Germinal center (tissue), 1 donor: ENCODE measurements around the gene PDE4B.

ENCODE experiments used
- DNase-seq: peaks from one replicate; pipeline ENCODE4 v3.0.0; 2012; ENCODE audit warnings: mixed read lengths, low spot score

The PDE4B gene

GRCh38 chr1:65882076-65882475, 89.4 kb downstream of the PDE4B start:
- DNase-seq, result no peak

GRCh38 chr1:65889441-65889840, 96.7 kb downstream of the PDE4B start:
- DNase-seq, result no peak

- DNase-seq, result no peak
Measured at GRCh38 chr1:65890201-65890843, 97.6 kb downstream of the PDE4B start.

GRCh38 chr1:65894738-65895605, 102.3 kb downstream of the PDE4B start:
- no peak for DNase-seq

- no peak for DNase-seq
Measured at GRCh38 chr1:65896721-65897120, 104.0 kb downstream of the PDE4B start.

GRCh38 chr1:65897485-65897884, 104.8 kb downstream of the PDE4B start:
- DNase-seq, result no peak

GRCh38 chr1:65904681-65905083, 112.0 kb downstream of the PDE4B start:
- DNase-seq, result no peak

GRCh38 chr1:65910432-65910831, 117.7 kb downstream of the PDE4B start:
- DNase-seq, result no peak

- no peak for DNase-seq
Measured at GRCh38 chr1:65911679-65912078, 119.0 kb downstream of the PDE4B start.

GRCh38 chr1:65918564-65918963, 125.9 kb downstream of the PDE4B start:
- no peak for DNase-seq

- no peak for DNase-seq
Measured at GRCh38 chr1:65921446-65921845, 128.8 kb downstream of the PDE4B start.

- DNase-seq, result no peak
Measured at GRCh38 chr1:65924471-65924870, 131.8 kb downstream of the PDE4B start.

GRCh38 chr1:65938506-65938905, 145.8 kb downstream of the PDE4B start:
- DNase-seq, result no peak

GRCh38 chr1:65939191-65939590, 146.5 kb downstream of the PDE4B start:
- DNase-seq, result no peak

- DNase-seq, result no peak
Measured at GRCh38 chr1:65939636-65940035, 146.9 kb downstream of the PDE4B start.

- DNase-seq, result no peak
Measured at GRCh38 chr1:65940126-65940525, 147.4 kb downstream of the PDE4B start.

GRCh38 chr1:65942476-65942875, 149.8 kb downstream of the PDE4B start:
- DNase-seq, result no peak

- DNase-seq, result no peak
Measured at GRCh38 chr1:65946376-65946775, 153.7 kb downstream of the PDE4B start.

- DNase-seq, result no peak
Measured at GRCh38 chr1:65946960-65947359, 154.3 kb downstream of the PDE4B start.

- no peak for DNase-seq
Measured at GRCh38 chr1:65948609-65949229, 156.0 kb downstream of the PDE4B start.

- no peak for DNase-seq
Measured at GRCh38 chr1:65949230-65949626, 156.5 kb downstream of the PDE4B start.

GRCh38 chr1:65949933-65950332, 157.2 kb downstream of the PDE4B start:
- DNase-seq, result no peak

- no peak for DNase-seq
Measured at GRCh38 chr1:65952696-65953095, 160.0 kb downstream of the PDE4B start.
